SK-N-SH treated with all-trans-retinoic acid at 6 μM for 48 hours (cell line): ENCODE measurements around the gene OR5I1.

ENCODE experiments used
- ARNTL ChIP-seq: fragments of 450-650 bp; formaldehyde crosslinking; IDR thresholded peaks from 2 replicates; pipeline ENCODE4 v1.5.0; 2020; ENCODE audit warnings: low read depth, mild to moderate bottlenecking, moderate library complexity, borderline replicate concordance
- GLIS3 ChIP-seq: fragments of 250-450 bp; sonication (Bioruptor Pico); IDR thresholded peaks from 2 replicates; pipeline ENCODE4 v1.5.0; 2020; ENCODE audit warnings: mild to moderate bottlenecking, moderate library complexity
- PATZ1 ChIP-seq: fragments of 250-450 bp; sonication (Bioruptor Pico); IDR thresholded peaks from 2 replicates; pipeline ENCODE4 v1.8.0; 2020; ENCODE audit warnings: mild to moderate bottlenecking, moderate library complexity, borderline replicate concordance
- RARB ChIP-seq: fragments of 250-450 bp; sonication (Bioruptor Pico); IDR thresholded peaks from 2 replicates; pipeline ENCODE4 v1.8.0; 2021; ENCODE audit warnings: mild to moderate bottlenecking, moderate library complexity
- SNAI2 ChIP-seq: fragments of 250-450 bp; sonication (Bioruptor Pico); IDR thresholded peaks from 2 replicates; pipeline ENCODE4 v1.5.0; 2020; ENCODE audit warnings: mild to moderate bottlenecking, moderate library complexity
- TOX ChIP-seq: fragments of 250-450 bp; sonication (Bioruptor Pico); IDR thresholded peaks from 2 replicates; pipeline ENCODE4 v1.8.0; 2021; ENCODE audit warnings: mild to moderate bottlenecking, moderate library complexity, borderline replicate concordance
- ZC3H10 ChIP-seq: fragments of 250-450 bp; sonication (Bioruptor Pico); IDR thresholded peaks from 2 replicates; pipeline ENCODE4 v1.5.1; 2021; ENCODE audit warnings: mild to moderate bottlenecking, moderate library complexity
- ZFP30 ChIP-seq: fragments of 450-650 bp; formaldehyde crosslinking; IDR thresholded peaks from 2 replicates; pipeline ENCODE4 v1.5.0; 2022; ENCODE audit warnings: mild to moderate bottlenecking, moderate library complexity
- ZNF70 ChIP-seq: fragments of 450-650 bp; formaldehyde crosslinking; IDR thresholded peaks from 2 replicates; pipeline ENCODE4 v1.5.0; 2020; ENCODE audit warnings: mild to moderate bottlenecking, moderate library complexity
- ZNF8 ChIP-seq: fragments of 450-650 bp; formaldehyde crosslinking; IDR thresholded peaks from 2 replicates; pipeline ENCODE4 v1.5.0; 2020; ENCODE audit warnings: mild to moderate bottlenecking, moderate library complexity

DNA sequence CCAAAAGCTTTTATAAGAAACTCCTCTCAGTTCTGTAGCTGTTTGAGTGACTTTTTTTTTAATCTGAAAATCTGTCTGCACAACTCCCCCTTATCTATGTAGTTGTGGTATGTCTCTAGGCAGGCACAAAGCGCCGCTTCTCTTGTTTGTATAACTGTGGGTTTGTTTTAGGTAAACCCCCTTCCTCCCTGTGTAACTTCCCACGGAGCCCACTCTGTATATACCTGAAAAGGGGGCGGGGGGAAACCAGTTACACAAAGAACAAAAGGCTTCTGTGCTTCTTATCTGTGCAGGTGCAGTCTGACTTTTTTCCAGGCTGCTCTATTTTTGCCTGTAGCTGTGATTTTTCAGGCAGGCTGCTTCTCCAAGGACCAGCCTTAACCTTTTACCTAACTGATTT is 20.3 kb upstream of the OR5I1 start:
- TF ChIP-seq ZNF70 (CRISPR knock-in tag) (no peak), ZNF8 (CRISPR knock-in tag) (no peak), PATZ1 (CRISPR knock-in tag) (no peak), TOX (CRISPR knock-in tag) (no peak), GLIS3 (CRISPR knock-in tag) (no peak), ZFP30 (no peak), ZC3H10 (CRISPR knock-in tag) (no peak), RARB (no peak), SNAI2 (no peak), ARNTL (no peak)
